SK-N-SH (cell line): Measurements from ENCODE around the gene C14orf180. TPM values are rescaled to one million over a fixed set of nuclear protein-coding genes. Genes with fewer than 3 reads are reported as not detected.

Experiments
- CTCF ChIA-PET: fragments of 300-600, 350-600 bp; formaldehyde crosslinking; extraction: SDS; loops from one replicate; lab custom pipeline; 2021; lab: Yijun Ruan, JAX
- POLR2A ChIA-PET: fragments of 350-600 bp; sonication (Branson Sonifier 250); formaldehyde crosslinking; extraction: SDS; loops from one replicate; lab custom pipeline; 2020; ENCODE audit warnings: antibody characterized with exemption, inconsistent platforms; lab: Yijun Ruan, JAX
- DNase-seq: peaks from one replicate; pipeline ENCODE4 v3.0.0; 2012
- H2AFZ ChIP-seq: fragments of 200-600 bp; sonication (generic); 2 replicates; pipeline ENCODE4 v1.8.1; 2016; ENCODE audit warnings: antibody characterized with exemption, mild to moderate bottlenecking, low read depth
- H3F3A ChIP-seq: fragments of 200-600 bp; sonication (generic); replicated peaks from 2 replicates; pipeline ENCODE3; 2016; ENCODE audit warnings: antibody characterized with exemption, mild to moderate bottlenecking; ENCODE audit not compliant: insufficient read depth
- H3K27ac ChIP-seq, 2 experiments: fragments of 200-500 bp in 1 of 2; fragments of 200-600 bp in 1 of 2; sonication (Bioruptor generic) in 1 of 2; sonication (generic), shearing (Covaris generic) in 1 of 2; 2 replicates each; pipeline versions ENCODE4 v1.5.1 to v1.6.1; 2014 to 2016; ENCODE audit warnings: low read depth in 2 of 2, inconsistent platforms in 1 of 2, low read length in 1 of 2, mild to moderate bottlenecking in 1 of 2, mixed read lengths in 1 of 2
- H3K27me3 ChIP-seq: fragments of 200-600 bp; sonication (generic), shearing (Covaris generic); 2 replicates; pipeline ENCODE4 v1.6.1; 2016; ENCODE audit warnings: mixed run types; ENCODE audit not compliant: insufficient read depth
- H3K36me3 ChIP-seq, 2 experiments: fragments of 200-500 bp in 1 of 2; fragments of 200-600 bp in 1 of 2; sonication (Bioruptor generic) in 1 of 2; sonication (generic) in 1 of 2; replicated peaks in 1 of 2; 2 replicates each; pipeline versions ENCODE3 to v1.5.1; 2014 to 2016; ENCODE audit warnings: low read length in 1 of 2, mild to moderate bottlenecking in 1 of 2; ENCODE audit not compliant: insufficient read depth in 2 of 2, control insufficient read depth in 1 of 2
- H3K4me1 ChIP-seq, 2 experiments: fragments of 200-500 bp in 1 of 2; fragments of 200-600 bp in 1 of 2; sonication (Bioruptor generic) in 1 of 2; sonication (generic), shearing (Covaris generic) in 1 of 2; 2 replicates each; pipeline versions ENCODE4 v1.5.1 to v1.6.1; 2014 to 2016; ENCODE audit warnings: low read depth in 1 of 2, low read length in 1 of 2, mixed run types in 1 of 2; ENCODE audit not compliant: insufficient read depth in 2 of 2, control insufficient read depth in 1 of 2
- H3K4me2 ChIP-seq: fragments of 200-600 bp; sonication (generic), shearing (Covaris generic); 2 replicates; pipeline ENCODE4 v1.6.1; 2017; ENCODE audit warnings: mixed run types
- H3K4me3 ChIP-seq, 2 experiments: fragments of 200-500 bp in 1 of 2; fragments of 200-600 bp in 1 of 2; sonication (Bioruptor generic) in 1 of 2; sonication (generic), shearing (Covaris generic) in 1 of 2; 2 replicates each; pipeline versions ENCODE4 v1.5.1 to v1.8.1; 2014 to 2016; ENCODE audit warnings: low read depth in 2 of 2, inconsistent platforms in 1 of 2, low read length in 1 of 2, mild to moderate bottlenecking in 1 of 2, mixed read lengths in 1 of 2, moderate library complexity in 1 of 2
- H3K79me2 ChIP-seq: fragments of 200-600 bp; sonication (generic); 2 replicates; pipeline ENCODE4 v1.8.1; 2017; ENCODE audit warnings: mild to moderate bottlenecking; ENCODE audit not compliant: insufficient read depth
- H3K9ac ChIP-seq: fragments of 200-600 bp; sonication (generic); 2 replicates; pipeline ENCODE4 v1.6.1; 2017; ENCODE audit warnings: mixed run types
- H3K9me2 ChIP-seq: fragments of 200-600 bp; sonication (generic); 2 replicates; pipeline ENCODE4 v1.6.1; 2017; ENCODE audit warnings: mixed run types
- H3K9me3 ChIP-seq: fragments of 200-600 bp; sonication (generic); 2 replicates; pipeline ENCODE4 v1.6.1; 2017; ENCODE audit warnings: mixed run types, mild to moderate bottlenecking, moderate library complexity
- H4K20me1 ChIP-seq: fragments of 200-600 bp; sonication (generic); 2 replicates; pipeline ENCODE4 v1.6.1; 2017; ENCODE audit warnings: mild to moderate bottlenecking, mixed run types; ENCODE audit not compliant: insufficient read depth
- CHD2 ChIP-seq: fragments of 150-350 bp; IDR thresholded peaks from 2 replicates; pipeline ENCODE4 v1.6.1; 2018; ENCODE audit warnings: low read length; ENCODE audit not compliant: partially characterized antibody
- ELF1 ChIP-seq: IDR thresholded peaks from 2 replicates; pipeline ENCODE4 v1.4.0; 2012
- EZH2phosphoT487 ChIP-seq: fragments of 200-600 bp; sonication (generic); IDR thresholded peaks from 2 replicates; pipeline ENCODE4 v1.6.1; 2017; ENCODE audit warnings: low read depth, mixed run types, mild to moderate bottlenecking, antibody characterized with exemption, moderate library complexity, borderline replicate concordance
- FOSL2 ChIP-seq: IDR thresholded peaks from 2 replicates; pipeline ENCODE4 v1.4.0; 2012; ENCODE audit warnings: low read depth, mild to moderate bottlenecking, moderate library complexity, borderline replicate concordance
- FOXJ3 ChIP-seq: sonication (generic); formaldehyde crosslinking; IDR thresholded peaks from 2 replicates; pipeline ENCODE4 v1.5.1; 2020; ENCODE audit warnings: mild to moderate bottlenecking, missing genetic modification reagents
- FOXM1 ChIP-seq: IDR thresholded peaks from 2 replicates; pipeline ENCODE4 v1.4.0; 2012; ENCODE audit warnings: low read depth, mild to moderate bottlenecking
- GATA2 ChIP-seq: sonication (generic); formaldehyde crosslinking; IDR thresholded peaks from 2 replicates; pipeline ENCODE4 v1.5.0; 2020; ENCODE audit warnings: mild to moderate bottlenecking, missing genetic modification reagents
- JUND ChIP-seq: IDR thresholded peaks from 2 replicates; pipeline ENCODE4 v1.4.0; 2012
- MEF2A ChIP-seq: IDR thresholded peaks from 2 replicates; pipeline ENCODE4 v1.4.0; 2012; ENCODE audit warnings: low read depth, borderline replicate concordance
- MXI1 ChIP-seq: IDR thresholded peaks from 2 replicates; pipeline ENCODE4 v1.6.1; 2012; ENCODE audit warnings: mild to moderate bottlenecking, low read depth, low read length, improper control_type of control experiment
- NRF1 ChIP-seq: IDR thresholded peaks from 2 replicates; pipeline ENCODE4 v1.6.1; 2012; ENCODE audit warnings: low read depth, mild to moderate bottlenecking, low read length
- RAD21 ChIP-seq: IDR thresholded peaks from 2 replicates; pipeline ENCODE4 v1.6.1; 2012; ENCODE audit warnings: mild to moderate bottlenecking, low read length
- RCOR1 ChIP-seq: fragments of 150-350 bp; IDR thresholded peaks from 2 replicates; pipeline ENCODE4 v1.6.1; 2017; ENCODE audit warnings: antibody characterized with exemption, low read length
- RFX5 ChIP-seq: IDR thresholded peaks from 2 replicates; pipeline ENCODE4 v1.6.1; 2012; ENCODE audit warnings: mild to moderate bottlenecking, improper control_type of control experiment, low read length
- SIN3A ChIP-seq: IDR thresholded peaks from 2 replicates; pipeline ENCODE4 v1.6.1; 2012; ENCODE audit warnings: low read depth, mild to moderate bottlenecking, low read length, moderate library complexity, borderline replicate concordance
- TAF1 ChIP-seq: IDR thresholded peaks from 2 replicates; pipeline ENCODE4 v1.6.1; 2012; ENCODE audit warnings: low read depth, mild to moderate bottlenecking, low read length, moderate library complexity, borderline replicate concordance
- WGBS: methylation state at CpG from one replicate; pipeline ENCODE4 v1.1.6; 2017; ENCODE audit warnings: low lambda C conversion rate; 5-methylcytosine and 5-hydroxymethylcytosine counted together
- polyA plus RNA-seq, 3 experiments: library from polyadenylated mRNA; depleted of rRNA; stranded (reverse); fragments of >200 nt; gene quantifications; 2 replicates each; pipeline ENCODE4 v1.2.3, GENCODE V29; 2012
- TF ChIP-seq, protein P1 (sequence below): IDR thresholded peaks from 2 replicates; pipeline ENCODE4; 2012
- TF ChIP-seq, protein P2 (sequence below): fragments of 150-350 bp; IDR thresholded peaks from 2 replicates; pipeline ENCODE4 v1.6.1; 2017; ENCODE audit warnings: antibody characterized with exemption, low read length, low read depth, borderline replicate concordance
- TF ChIP-seq, protein P3 (sequence below): IDR thresholded peaks from 2 replicates; pipeline ENCODE4 v1.4.0; 2012; ENCODE audit warnings: low read depth
- TF ChIP-seq, protein P4 (sequence below): IDR thresholded peaks from 2 replicates; pipeline ENCODE4 v1.4.0; 2012; ENCODE audit warnings: low read depth, borderline replicate concordance
- TF ChIP-seq, protein P5 (sequence below): fragments of 150-350 bp; IDR thresholded peaks from 2 replicates; pipeline ENCODE4 v1.6.1; 2016; ENCODE audit warnings: mild to moderate bottlenecking, low read depth, low read length

The C14orf180 gene
- polyA plus RNA-seq, 1 of the 3 experiments (the other 2 are of a cell fraction): not detected

DNA sequence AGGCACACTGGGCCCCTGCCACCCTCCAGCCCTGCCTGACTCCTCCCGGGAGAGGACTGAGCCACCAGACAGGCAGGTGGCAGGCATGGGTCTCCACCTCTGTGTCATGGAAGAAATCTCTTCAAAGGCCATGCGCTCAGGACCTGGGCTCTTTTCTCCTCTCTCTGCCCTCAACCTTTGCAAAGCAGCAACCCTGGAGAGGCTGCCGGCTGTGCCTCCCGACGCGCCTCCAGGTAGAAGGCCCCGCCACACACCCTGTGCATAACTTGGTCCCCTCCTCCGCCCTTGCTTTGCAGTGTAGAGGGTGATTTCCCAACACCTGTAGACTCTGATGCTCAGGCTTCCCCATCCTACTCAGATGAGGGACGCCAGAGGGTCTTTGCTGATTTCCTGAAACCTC lies 53.2 kb downstream of the C14orf180 start:
- Histone ChIP-seq H3K9me3 (no peaks in the 10 kb centered on the region), H3K4me2 (no peak overlapping the region), H3K27ac (no peak overlapping the region), H4K20me1 (no peaks in the 10 kb centered on the region), H3K4me1 (peaks cover 0 to 8% of the 10 kb centered on the region in 2 experiments; a peak in 1 of 4 replicates), H3F3A (no peaks in the 10 kb centered on the region), H3K9me2 (no peaks in the 10 kb centered on the region), H3K27me3 (no peaks in the 10 kb centered on the region), H3K9ac (no peak overlapping the region), H3K36me3 (no peaks in the 10 kb centered on the region), H3K79me2 (no peaks in the 10 kb centered on the region), H3K4me3 (no peak overlapping the region), H2AFZ (no peak overlapping the region)
- POLR2A ChIA-PET: no interaction called here
- TF ChIP-seq CHD2: no peak
- TF ChIP-seq FOXM1: no peak
- no peak for TF ChIP-seq SIN3A
- no peak for TF ChIP-seq JUND
- TF ChIP-seq TAF1: no peak
- TF ChIP-seq EZH2phosphoT487: no peak
- no peak for TF ChIP-seq MXI1
- TF ChIP-seq, protein P1, sequence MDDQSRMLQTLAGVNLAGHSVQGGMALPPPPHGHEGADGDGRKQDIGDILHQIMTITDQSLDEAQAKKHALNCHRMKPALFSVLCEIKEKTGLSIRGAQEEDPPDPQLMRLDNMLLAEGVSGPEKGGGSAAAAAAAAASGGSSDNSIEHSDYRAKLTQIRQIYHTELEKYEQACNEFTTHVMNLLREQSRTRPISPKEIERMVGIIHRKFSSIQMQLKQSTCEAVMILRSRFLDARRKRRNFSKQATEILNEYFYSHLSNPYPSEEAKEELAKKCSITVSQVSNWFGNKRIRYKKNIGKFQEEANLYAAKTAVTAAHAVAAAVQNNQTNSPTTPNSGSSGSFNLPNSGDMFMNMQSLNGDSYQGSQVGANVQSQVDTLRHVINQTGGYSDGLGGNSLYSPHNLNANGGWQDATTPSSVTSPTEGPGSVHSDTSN: no peak
- no peak for TF ChIP-seq RAD21
- no peak for TF ChIP-seq RFX5
- no peak for TF ChIP-seq FOSL2
- TF ChIP-seq FOXJ3: no peak
- TF ChIP-seq, protein P2, sequence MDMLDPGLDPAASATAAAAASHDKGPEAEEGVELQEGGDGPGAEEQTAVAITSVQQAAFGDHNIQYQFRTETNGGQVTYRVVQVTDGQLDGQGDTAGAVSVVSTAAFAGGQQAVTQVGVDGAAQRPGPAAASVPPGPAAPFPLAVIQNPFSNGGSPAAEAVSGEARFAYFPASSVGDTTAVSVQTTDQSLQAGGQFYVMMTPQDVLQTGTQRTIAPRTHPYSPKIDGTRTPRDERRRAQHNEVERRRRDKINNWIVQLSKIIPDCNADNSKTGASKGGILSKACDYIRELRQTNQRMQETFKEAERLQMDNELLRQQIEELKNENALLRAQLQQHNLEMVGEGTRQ: no peak
- no peak for TF ChIP-seq ELF1
- TF ChIP-seq, protein P3, sequence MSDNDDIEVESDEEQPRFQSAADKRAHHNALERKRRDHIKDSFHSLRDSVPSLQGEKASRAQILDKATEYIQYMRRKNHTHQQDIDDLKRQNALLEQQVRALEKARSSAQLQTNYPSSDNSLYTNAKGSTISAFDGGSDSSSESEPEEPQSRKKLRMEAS: no peak
- 80% methylated on average over 9 of the region's 9 CpGs for WGBS
- CTCF ChIA-PET: interaction anchor here (0.6 to 3.3 kb wide), 7 partner anchors 10 to 677 kb away, joined by 3 to 15 read pairs (median 4); no protein-coding TSS in a partner anchor
- no peak for DNase-seq

DNA sequence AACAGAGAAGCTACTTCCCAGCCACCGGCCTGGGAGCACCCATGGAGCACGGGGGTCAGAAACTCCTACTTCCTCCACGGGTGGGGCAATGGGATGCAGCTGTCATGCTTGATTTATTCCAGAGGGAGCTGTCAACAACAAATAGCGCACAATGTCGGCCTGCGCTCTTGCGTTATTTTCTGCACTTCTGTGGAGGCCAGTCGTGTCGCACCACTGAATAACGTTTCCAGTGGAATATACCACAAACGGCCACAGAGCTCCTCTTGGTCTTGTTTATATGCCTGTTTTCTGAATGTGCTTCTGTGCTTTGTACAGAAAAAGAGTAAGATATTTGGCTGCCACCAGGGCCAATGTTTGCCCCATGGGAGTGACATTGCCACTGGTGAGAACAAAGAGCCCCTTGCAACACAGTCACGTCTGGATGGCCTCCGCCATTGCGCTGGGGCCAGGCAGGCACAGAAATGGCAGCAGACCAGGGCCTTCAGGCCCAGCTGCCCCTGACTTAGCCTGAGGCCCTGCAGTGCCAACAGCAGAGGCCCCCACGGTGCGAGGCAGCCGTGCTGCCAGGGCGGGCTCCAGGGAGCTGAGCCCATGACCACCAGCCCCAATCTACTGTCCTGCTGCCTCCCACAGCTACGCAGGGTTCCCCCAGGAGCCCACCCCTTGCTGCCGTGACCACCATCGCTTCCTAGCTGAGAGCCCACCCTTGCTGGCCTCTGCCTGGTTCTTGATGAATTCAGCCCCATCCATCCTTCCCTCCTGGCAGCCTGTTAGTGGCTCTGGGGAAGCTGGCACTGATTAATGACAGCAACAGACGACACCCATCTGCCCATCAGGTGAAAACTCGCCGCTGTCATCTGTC lies 53.9 kb downstream of the C14orf180 start:
- TF ChIP-seq RCOR1 (no peak), RFX5 (no peak), GATA2 (no peak), MEF2A (no peak), NRF1 (no peak)
- TF ChIP-seq, protein P4, sequence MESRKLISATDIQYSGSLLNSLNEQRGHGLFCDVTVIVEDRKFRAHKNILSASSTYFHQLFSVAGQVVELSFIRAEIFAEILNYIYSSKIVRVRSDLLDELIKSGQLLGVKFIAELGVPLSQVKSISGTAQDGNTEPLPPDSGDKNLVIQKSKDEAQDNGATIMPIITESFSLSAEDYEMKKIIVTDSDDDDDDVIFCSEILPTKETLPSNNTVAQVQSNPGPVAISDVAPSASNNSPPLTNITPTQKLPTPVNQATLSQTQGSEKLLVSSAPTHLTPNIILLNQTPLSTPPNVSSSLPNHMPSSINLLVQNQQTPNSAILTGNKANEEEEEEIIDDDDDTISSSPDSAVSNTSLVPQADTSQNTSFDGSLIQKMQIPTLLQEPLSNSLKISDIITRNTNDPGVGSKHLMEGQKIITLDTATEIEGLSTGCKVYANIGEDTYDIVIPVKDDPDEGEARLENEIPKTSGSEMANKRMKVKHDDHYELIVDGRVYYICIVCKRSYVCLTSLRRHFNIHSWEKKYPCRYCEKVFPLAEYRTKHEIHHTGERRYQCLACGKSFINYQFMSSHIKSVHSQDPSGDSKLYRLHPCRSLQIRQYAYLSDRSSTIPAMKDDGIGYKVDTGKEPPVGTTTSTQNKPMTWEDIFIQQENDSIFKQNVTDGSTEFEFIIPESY: no peak
- TF ChIP-seq, protein P5, sequence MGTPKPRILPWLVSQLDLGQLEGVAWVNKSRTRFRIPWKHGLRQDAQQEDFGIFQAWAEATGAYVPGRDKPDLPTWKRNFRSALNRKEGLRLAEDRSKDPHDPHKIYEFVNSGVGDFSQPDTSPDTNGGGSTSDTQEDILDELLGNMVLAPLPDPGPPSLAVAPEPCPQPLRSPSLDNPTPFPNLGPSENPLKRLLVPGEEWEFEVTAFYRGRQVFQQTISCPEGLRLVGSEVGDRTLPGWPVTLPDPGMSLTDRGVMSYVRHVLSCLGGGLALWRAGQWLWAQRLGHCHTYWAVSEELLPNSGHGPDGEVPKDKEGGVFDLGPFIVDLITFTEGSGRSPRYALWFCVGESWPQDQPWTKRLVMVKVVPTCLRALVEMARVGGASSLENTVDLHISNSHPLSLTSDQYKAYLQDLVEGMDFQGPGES: no peak
- TF ChIP-seq, all 33 proteins: peak for 0
- ChIA-PET POLR2A (no interaction called here), CTCF (interaction anchor here (0.9 to 3.3 kb wide), 9 partner anchors 11 to 555 kb away, joined by 3 to 15 read pairs (median 4); no protein-coding TSS in a partner anchor)
- H3K27me3 ChIP-seq: no peaks in the 10 kb centered on the region
- no peak overlapping the region for H3K4me3 ChIP-seq
- H3K9me2 ChIP-seq: no peaks in the 10 kb centered on the region
- H4K20me1 ChIP-seq: no peaks in the 10 kb centered on the region
- no peaks in the 10 kb centered on the region for H3K36me3 ChIP-seq
- no peaks in the 10 kb centered on the region for H3K79me2 ChIP-seq
- DNase-seq: peak; percentile 51
- H3K4me1 ChIP-seq: peaks cover 0 to 8% of the 10 kb centered on the region in 2 experiments; a peak in 2 of 4 replicates
- no peak overlapping the region for H3K9ac ChIP-seq
- WGBS: 59% methylated on average over 18 of the region's 24 CpGs
- no peak overlapping the region for H2AFZ ChIP-seq
- H3K27ac ChIP-seq: peak overlapping the region in 1 of 2 experiments; percentile 14; a peak in 1 of 4 replicates
- no peaks in the 10 kb centered on the region for H3K9me3 ChIP-seq
- H3F3A ChIP-seq: no peaks in the 10 kb centered on the region
- no peak overlapping the region for H3K4me2 ChIP-seq
